Activated CD8-positive, alpha-beta memory T cell treated with anti-CD3 and anti-CD28 coated beads for 4 hours (primary cell): ENCODE results near the gene GMDS.

ENCODE experiments used
- DNase-seq, 2 donors: peaks; one replicate each; pipeline ENCODE4 v3.0.0-alpha.2; 2020; ENCODE audit warnings: low read depth in 2 of 2

Gene GMDS

DNA sequence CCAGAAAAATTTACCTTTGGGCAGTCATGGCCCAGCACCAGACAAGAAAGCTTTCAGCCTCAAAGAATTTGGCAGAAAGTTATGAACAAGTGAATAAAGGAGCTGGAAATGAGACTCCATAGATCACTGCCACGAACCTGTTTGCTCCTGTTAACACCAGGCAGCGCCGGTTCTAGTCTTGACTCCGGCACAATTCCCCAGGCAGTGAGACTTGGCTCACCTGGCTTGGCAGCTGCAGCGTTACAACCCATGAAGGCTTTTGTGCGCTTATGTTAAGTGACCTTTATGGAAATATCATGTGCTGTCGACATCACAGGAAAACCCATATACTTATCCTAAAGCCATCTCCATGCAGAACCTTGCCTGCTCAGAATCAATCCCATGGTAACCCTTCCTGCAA, 657.9 kb downstream of the GMDS start:
- DNase-seq: no peak

DNA sequence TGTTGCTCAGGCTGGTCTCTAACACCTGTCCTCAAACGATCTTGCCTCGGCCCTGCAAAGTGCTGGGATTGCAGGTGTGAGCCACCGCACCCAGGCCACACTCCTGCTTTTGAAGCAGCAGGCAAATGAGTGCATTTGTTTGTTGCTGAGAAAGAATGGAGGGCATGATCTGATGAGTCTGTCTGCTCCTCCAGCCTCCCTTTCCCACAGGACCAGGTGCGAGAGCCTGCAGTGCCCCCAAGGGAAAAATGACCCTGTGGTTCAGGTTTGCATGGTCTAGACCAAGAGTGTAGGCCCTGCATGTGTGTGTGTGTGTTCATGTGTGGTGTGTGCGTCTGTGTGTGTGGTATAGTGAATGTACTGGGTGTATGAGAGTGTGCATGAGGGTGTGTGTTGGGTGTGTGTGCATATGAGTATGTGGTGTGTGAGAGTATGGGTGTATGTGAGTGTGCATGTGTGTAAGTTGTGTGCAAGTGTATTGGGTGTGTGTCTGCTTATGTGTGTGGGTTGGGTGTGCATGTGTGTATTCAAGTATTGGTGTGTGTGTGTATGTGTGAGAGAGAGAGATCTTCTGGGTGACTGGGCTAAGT, 658.4 kb downstream of the GMDS start:
- DNase-seq: no peak

DNA sequence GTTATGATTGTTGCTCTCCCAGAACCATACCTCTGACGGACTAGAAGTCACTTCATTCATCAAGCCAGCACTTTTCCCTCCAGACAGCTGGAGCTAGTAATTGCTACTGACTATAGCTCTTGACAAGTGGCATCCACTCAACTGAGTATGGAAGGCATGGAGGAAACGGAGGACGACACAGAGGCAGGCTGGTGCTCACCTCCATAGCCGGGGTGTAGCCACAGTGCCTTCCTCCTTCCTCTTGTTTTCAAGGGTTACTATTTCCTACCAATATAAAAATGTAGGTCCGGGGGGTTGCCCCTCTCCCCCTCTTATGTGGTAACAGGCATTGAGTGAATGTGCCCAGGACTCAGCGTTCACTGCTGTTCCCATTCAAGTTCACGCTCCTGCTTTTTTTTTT, 659.1 kb downstream of the GMDS start:
- no peak for DNase-seq

DNA sequence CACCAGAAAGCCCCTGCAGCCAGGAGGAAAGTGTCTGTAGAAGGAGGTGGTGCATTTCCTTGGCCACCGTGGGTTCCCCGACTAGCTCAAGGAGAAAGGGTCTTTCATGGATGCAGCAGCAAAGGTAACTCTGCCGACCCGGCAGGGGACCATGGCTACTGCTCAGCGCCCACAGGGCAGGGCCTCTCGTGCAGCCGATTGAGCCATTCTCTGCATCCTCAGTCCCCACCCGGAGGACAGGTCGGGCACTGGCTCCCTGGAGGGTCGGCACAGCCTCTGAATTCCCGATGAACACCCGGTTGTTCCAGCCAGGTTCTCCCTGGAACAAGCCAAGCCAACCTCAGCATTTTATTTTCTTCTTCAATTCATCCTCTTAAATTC, 659.7 kb downstream of the GMDS start:
- DNase-seq: no peak

DNA sequence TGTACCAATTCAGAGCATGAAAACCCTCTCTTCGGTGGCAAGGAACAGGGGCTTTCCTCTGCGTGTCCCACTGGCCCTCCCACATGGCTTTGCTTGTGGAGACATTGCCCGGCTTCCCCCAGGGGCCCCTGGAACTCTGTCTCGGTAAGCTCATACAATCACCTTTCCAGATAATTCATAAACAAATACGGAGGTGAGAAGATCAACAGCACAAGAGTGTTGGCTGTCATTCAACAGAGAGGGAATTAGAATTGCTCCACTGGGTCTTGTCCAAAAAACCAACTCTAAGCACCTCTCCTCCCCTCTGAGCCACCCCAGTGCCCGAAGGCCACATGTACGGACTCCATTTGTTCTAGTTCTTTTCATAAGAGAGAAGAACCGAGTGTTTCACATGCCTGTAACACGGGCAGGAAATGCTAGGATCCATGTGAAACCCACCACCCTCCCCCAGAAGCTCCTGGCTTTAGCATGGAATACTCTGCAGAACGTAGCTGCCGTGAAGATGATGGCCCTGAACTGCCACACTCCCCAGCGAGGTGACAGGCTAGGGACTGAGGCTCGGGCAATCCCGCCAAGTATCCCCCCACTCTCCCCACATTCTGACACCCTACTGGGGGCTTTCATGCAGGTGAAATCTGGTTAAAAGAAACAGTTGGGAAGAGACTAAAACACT, 660.3 kb downstream of the GMDS start:
- DNase-seq: no peak

DNA sequence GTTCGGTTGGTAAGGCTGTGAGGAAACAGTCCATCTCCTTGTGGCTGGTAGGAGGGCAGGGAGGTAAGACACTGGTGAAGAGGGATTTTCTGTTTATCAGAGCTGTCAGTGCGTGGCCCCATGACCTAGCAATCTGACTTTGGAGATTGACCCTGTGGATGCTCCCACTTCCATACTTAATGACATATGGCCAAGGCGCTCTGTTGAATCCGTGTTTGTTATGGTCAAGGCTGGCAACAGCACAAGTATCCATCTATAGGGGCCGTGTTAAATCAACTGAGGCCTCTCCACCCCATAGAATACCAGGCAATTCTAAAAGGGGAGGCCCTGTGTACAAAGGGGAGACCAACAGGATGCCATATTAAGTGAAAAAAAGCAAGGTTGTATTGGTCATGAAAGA, 661.3 kb downstream of the GMDS start:
- no peak for DNase-seq

DNA sequence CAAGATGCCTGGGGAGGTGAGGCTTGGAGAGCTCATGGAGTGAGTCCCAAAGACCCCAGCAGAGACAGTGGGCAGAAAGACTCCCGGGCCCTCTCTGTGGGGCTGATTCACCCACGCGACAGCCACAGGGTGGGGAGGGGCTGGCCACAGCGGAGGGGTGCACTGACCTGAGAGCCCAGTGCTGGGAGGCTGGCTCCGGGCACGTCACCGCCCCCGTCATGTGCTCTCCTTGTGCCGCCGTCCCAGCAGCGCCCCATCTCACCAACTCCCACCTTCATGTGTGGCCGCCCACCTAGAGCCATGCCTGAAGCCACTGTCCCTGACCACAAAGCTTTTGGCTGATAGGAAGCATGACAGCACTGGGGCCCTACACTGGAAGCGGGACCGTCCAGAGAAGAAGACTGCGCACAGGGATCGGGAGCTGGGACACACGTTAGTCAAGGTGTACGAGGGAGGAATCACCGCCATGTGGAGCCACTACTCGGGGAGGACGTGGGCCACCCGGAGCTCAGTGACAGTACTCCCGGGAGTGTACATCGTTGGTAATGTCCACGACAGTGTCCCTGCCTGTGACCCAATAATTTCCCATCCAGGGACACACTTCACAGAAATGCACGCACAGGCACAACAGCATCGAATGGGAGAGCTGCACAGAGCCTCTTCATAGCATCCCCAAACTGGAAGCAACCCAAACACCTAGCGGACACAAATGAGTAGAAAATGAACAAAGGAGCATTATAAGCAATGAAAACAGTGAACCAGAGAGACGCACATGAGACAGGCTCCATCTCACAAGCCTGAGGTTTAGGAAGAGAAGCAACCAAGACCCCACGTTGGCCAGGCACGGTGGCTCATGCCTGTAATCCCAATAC, 664.0 kb downstream of the GMDS start:
- no peak for DNase-seq

DNA sequence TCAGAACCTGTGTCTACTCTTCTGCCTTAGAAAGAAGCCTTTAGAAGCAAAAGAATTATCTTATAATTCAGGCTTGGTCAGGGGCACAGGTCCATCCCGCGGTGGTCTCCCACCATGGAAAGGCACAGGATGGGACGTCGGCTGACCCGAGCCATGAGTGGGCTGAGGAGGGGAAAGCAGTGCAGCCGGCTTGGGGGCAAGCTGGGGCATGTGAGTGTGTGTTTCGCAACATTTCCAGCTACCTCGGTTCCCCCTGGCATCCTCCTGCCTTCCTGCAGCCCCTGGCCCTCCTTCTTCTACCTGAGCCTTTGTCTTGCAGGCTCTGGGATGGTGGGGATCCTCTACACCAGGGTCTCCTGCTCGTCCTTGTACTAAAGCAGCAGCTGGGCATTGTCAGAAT, 664.8 kb downstream of the GMDS start:
- DNase-seq: no peak

DNA sequence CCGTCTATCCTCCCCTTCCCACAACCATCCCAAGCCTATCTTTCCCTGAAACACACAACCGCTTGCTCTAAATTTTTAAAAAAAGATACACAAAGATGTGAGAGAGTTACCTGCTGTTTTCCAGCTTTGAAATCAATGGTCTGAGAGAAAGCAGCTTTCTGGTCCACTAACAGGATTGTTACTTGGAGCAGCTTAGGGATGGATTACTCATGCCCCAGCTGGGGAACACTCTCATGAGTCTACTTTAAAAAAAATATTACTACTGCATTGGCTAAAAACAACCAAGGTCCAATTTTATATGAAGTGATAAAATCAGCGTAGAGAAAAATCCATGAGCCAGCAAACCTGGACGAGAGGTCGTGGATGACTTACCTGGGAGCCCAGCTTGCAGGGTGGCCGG, 665.3 kb downstream of the GMDS start:
- no peak for DNase-seq

DNA sequence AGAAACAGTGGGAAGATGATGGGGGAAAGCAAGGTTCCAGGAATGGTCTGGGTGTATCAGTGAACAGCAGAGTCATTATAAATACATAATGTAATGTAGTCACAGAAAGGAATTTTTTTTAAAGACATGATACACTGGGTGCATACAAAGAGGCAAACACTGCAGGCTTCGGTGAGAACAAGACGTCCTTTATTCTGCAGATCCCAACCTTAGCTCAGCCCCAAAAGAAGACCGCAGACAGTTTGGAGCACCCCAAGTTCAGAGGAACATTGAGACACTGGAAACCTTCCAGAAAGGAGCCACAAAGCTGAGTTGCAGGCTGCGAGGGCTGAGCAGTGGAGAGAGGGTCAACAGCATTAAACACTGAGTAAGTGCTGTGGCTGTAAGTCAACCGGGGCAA, 666.3 kb downstream of the GMDS start:
- DNase-seq: no peak

DNA sequence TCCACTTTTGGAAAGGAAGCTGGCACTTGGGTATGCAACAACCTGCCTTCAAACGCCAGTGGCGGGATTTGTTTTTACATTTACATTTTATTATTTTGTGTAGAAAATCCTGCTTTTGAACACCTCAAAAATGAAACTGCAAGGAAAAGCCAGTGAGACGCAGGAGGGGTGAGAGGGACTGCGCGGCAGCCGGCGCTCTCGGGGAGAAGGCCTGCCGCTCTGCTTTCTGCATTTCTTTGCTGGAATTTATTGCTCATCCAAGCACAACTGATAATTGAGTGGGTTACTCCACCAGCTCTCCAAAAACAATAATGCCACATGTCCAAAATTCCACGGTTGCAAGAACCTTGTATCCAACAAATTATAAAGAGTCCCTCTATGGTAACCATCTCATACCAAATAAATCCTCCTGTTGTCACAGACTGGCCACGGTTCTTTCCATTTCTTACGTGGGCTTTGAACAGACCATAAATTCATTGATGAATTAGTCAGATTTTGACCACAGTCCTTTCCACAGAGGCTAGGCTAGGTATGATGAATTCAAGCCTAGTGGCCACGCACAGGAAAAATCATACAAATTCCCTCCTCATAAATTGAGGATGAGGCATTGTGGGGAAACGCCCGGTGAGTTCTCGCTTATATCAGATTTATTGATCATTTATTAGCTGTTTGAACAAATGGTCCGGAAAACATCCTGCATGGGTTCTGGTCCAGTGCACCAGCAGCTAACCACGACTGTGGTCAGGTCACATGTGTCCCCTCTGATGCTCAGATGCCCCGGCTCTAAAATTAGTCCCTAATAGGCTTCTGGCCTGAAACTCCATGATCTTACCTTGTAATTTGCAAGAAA, 667.3 kb downstream of the GMDS start:
- no peak for DNase-seq

DNA sequence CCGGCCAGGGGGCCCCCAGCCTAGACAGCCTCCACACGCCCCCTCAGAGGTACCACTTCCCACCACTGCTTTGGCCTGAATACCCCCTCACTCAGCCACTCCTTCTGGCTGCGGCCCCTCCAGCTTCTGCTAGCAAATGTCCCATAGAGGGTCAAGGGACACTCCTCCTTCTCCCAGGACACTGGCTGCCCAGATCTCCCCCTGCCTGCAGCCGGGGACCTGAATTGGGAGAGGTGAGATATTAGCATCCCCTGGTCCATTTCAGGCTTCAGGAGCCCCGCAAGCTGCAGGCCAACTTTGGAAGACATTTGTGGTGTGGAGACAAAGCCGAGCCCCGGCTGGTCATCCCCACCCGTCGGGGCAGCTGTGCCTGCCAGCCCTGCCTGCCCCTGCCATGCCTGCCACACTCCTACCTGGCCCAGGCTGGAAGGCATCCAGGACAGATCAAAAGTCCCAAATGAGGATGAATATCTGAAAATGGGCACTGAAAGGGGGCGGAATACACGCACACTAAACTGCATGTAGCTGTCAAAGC, 668.2 kb downstream of the GMDS start:
- no peak for DNase-seq

DNA sequence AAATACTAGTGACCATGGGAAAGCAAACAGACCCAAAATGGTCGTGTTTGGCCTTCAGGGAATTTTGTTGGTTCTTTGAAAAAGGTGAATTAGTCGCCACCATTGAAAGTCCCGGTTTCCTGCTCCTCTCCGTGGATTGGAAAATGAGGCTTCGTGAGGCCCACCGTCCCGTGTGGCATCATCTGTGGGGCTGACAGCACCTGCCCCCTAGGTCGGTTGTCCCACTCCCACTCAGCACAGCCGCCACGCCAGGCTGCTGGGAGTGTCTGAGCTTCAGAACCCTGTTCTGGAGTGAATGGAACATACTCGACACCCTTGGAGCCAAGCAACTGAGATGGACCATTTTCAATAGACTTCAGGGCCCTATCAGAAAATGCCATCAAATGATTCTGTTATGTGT, 668.7 kb downstream of the GMDS start:
- DNase-seq: no peak

DNA sequence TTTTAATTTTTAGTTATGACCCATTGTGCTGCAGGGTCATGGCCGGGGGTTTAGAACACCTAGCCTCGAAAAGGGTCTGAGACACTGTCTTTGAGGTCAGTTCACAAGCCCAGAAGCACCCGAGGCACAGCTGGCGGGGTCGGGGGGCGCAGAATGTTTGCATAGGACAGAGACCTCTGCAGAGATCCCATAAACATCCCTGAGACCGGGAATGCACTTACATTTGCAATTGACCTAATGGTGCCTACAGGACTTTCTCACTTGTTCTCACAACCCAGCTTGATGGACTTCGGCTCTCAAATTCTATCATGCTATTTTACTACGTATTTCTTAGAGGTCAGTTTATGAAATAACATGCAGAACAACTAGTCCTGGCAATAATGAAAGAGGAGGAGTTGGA, 669.2 kb downstream of the GMDS start:
- DNase-seq: no peak

DNA sequence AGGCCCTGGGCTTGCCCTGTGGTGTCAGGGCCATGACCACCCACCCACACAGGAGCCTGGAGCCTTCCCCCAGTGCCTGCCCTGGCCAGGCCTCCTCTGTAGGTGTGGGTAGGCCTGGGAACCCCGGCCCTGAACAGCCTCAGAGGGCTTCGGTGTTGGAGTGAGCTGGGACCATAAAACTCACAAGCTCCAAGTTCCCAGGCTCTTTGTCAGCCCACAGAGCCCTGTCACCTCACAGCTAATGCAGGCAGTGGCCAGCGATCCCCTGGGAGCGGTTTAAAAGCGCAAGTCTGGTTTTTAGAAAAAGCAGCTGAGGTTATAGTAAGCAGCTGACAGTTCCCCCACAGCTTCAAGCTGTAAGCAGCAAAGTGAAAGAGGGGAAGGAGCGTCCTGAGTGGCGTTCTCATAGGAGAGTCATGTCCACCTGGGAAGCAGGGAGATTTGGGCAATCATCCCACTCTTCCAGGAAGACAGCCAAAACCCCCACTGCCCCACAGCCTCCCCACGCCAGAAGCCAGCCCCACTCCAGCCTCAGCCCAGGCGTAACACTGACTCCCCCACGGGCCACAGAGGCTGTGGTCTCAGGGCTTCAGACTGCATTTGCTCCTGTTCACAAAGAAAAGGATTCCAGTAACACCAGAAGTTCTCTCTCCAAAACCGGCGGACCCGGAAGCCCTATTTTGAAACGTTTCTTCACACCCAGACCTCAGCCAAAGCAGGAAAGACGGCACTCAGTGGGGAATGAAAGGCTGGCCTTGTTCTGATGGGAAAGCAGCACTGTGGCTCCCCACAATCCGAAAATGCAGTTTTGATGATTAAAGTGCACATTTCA, 670.0 kb downstream of the GMDS start:
- no peak for DNase-seq

DNA sequence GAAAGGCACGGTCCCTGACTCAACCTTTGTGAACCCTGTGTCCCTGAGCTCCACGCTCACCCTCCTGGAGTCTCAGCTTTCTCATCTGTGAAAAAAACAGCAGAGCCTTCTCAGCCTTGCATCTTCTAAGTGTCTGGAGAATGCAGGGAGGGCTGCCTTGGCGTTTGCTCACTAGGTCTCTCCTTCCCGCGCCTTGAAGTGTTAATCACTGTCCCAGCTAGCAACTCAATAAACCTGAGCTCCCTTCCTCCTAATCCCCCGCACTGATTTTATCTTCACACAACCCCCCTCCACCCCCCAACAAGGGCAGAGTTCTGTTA, 670.6 kb downstream of the GMDS start:
- no peak for DNase-seq

DNA sequence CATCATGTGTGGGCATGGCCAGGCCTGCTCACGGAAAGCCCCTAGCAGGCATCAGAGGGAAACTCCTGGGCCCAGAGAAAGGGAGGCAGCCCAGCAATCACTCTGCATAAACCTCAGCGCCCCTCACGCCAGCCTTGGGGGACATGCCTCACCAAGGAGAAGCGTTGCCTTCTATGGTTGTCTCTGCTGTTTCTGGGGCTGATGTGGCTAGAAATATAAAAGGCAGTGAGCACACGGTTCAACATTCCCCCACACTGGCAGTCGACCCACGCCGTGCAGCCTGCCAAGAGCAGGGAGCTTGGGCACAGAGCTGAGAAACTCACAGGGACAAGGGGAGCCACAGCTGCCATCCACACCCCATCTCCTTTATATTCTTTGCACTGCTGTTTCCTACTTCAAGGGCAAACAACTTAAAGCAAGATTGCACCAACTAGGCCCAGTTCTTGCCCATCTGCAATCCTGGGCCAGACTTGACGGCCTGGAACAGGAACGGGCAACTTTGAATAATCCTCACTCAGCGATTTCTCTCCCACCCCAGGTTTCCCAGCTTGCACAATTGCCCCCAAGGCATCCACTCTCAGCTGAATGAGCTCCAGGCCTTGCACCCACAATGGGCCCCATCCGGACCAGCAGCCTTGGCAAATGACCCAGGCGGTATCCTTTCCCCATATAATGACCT, 671.2 kb downstream of the GMDS start:
- no peak for DNase-seq
